HepG2 (cell line): ENCODE results near the gene PCSK5. TPM values are rescaled to one million over a fixed set of nuclear protein-coding genes. Genes with fewer than 3 reads are reported as not detected.

ENCODE experiments used
- ATAC-seq: fragments of 200-7000 bp; cut with Tn5 transposase; 3 replicates; pipeline ENCODE4 v1.9.1; 2020; ENCODE audit warnings: mild to moderate bottlenecking, moderate library complexity
- BruUV-seq: library from RNA; stranded (reverse); fragments of 400-500 nt; replicated peaks from 2 replicates; lab custom pipeline; 2021; lab: Mats Ljungman, UMichigan
- CTCF ChIA-PET: fragments of 300-600 bp; formaldehyde crosslinking; extraction: SDS; loops from one replicate; lab custom pipeline; 2021; ENCODE audit warnings: low total read pairs, inconsistent platforms, low intra/inter-chr PET ratio; lab: Yijun Ruan, JAX
- POLR2A ChIA-PET: fragments of 350-600 bp; sonication (Branson Sonifier 250); formaldehyde crosslinking; loops from one replicate; lab custom pipeline; 2020; ENCODE audit warnings: antibody characterized with exemption, inconsistent platforms; lab: Yijun Ruan, JAX
- DNase-seq: peaks from one replicate; pipeline ENCODE4 v3.0.0-alpha.2; 2015; ENCODE audit warnings: low spot score
- FAIRE-seq: peaks from 3 replicates; lab custom pipeline; 2011; peaks lifted over from hg19 to GRCh38; lab: Jason Lieb, UNC
- H2AFZ ChIP-seq: one replicate; pipeline ENCODE4 v1.6.1; 2011; ENCODE audit warnings: low read length, inconsistent platforms
- H3K27ac ChIP-seq: fragments of 300-600 bp; 3 replicates; pipeline ENCODE4 v1.8.0; 2011; ENCODE audit warnings: mixed run types, mild to moderate bottlenecking, mixed read lengths, low read length, inconsistent platforms; ENCODE audit not compliant: insufficient read depth; ENCODE audit errors: extremely low read length
- H3K27me3 ChIP-seq, 2 experiments: fragments of 200-600 bp in 1 of 2; 2 replicates in 1 of 2; 3 replicates in 1 of 2; pipeline versions ENCODE4 v1.6.0 to v1.8.0; 2011; ENCODE audit warnings: low read length in 2 of 2, mild to moderate bottlenecking in 2 of 2, moderate library complexity in 2 of 2, inconsistent platforms in 1 of 2; ENCODE audit not compliant: insufficient read depth in 2 of 2, control insufficient read depth in 1 of 2
- H3K36me3 ChIP-seq, 2 experiments: fragments of 200-600 bp in 1 of 2; replicated peaks in 1 of 2; 2 replicates in 1 of 2; 3 replicates in 1 of 2; pipeline versions ENCODE4 v1.5.1 to v1.8.0; 2011; ENCODE audit warnings: low read length in 2 of 2, inconsistent platforms in 1 of 2; ENCODE audit not compliant: insufficient read depth in 2 of 2, control insufficient read depth in 1 of 2
- H3K4me1 ChIP-seq: 2 replicates; pipeline ENCODE4 v1.5.1; 2012; ENCODE audit warnings: low read length, inconsistent platforms; ENCODE audit not compliant: insufficient read depth
- H3K4me2 ChIP-seq: 2 replicates; pipeline ENCODE4 v1.6.0; 2011; ENCODE audit warnings: low read depth, low read length, inconsistent platforms
- H3K4me3 ChIP-seq, 3 experiments: fragments of 200-600 bp in 1 of 3; sonication (generic), shearing (Covaris generic) in 1 of 3; replicated peaks in 1 of 3; 2 replicates each; pipeline ENCODE4 v1.5.1; 2011 to 2016; ENCODE audit warnings: low read length in 3 of 3, inconsistent platforms in 2 of 3, low read depth in 2 of 3, mild to moderate bottlenecking in 2 of 3, control low read depth in 1 of 3, mixed read lengths in 1 of 3; ENCODE audit not compliant: insufficient read depth in 1 of 3
- H3K79me2 ChIP-seq: one replicate; pipeline ENCODE4 v1.6.1; 2011; ENCODE audit warnings: low read length, inconsistent platforms; ENCODE audit not compliant: insufficient read depth
- H3K9ac ChIP-seq: 2 replicates; pipeline ENCODE4 v1.6.0; 2011; ENCODE audit warnings: mild to moderate bottlenecking, low read depth, low read length, inconsistent platforms; ENCODE audit not compliant: insufficient read depth
- H3K9me3 ChIP-seq: 2 replicates; pipeline ENCODE4 v1.5.1; 2012; ENCODE audit warnings: mild to moderate bottlenecking, low read length
- H4K20me1 ChIP-seq: 2 replicates; pipeline ENCODE4 v1.6.0; 2011; ENCODE audit warnings: inconsistent platforms, mild to moderate bottlenecking, low read length, moderate library complexity; ENCODE audit not compliant: insufficient read depth
- ERF ChIP-seq: IDR thresholded peaks from 2 replicates; pipeline ENCODE4 v1.6.1; 2018; ENCODE audit warnings: missing biosample characterization, missing genetic modification reagents
- FOXA1 ChIP-seq, 2 experiments: fragments of 450-650 bp in 1 of 2; sonication (generic) in 1 of 2; formaldehyde crosslinking in 1 of 2; IDR thresholded peaks; 2 replicates each; pipeline versions ENCODE4 v1.4.0 to v1.6.1; 2016 to 2020; ENCODE audit warnings: missing genetic modification reagents in 1 of 2
- HOXA5 ChIP-seq: sonication (generic); formaldehyde crosslinking; IDR thresholded peaks from 2 replicates; pipeline ENCODE4 v1.4.0; 2020; ENCODE audit warnings: missing genetic modification reagents
- PRDM15 ChIP-seq: sonication (generic); formaldehyde crosslinking; IDR thresholded peaks from 2 replicates; pipeline ENCODE4 v1.4.0; 2020; ENCODE audit warnings: missing genetic modification reagents
- SALL2 ChIP-seq: sonication (generic); formaldehyde crosslinking; IDR thresholded peaks from 2 replicates; pipeline ENCODE4 v1.8.1; 2023; ENCODE audit warnings: mild to moderate bottlenecking, missing genetic modification reagents, inconsistent platforms
- SRSF4 ChIP-seq: fragments of 200-400 bp; formaldehyde crosslinking; IDR thresholded peaks from one replicate; pipeline ENCODE4 v1.6.1; 2018; ENCODE audit warnings: mild to moderate bottlenecking, low read depth, low read length, moderate library complexity; ENCODE audit not compliant: poor library complexity, severe bottlenecking
- TFE3 ChIP-seq: IDR thresholded peaks from 2 replicates; pipeline ENCODE4 v1.6.1; 2016
- ZBTB49 ChIP-seq: sonication (generic); formaldehyde crosslinking; IDR thresholded peaks from 2 replicates; pipeline ENCODE4 v1.4.0; 2020; ENCODE audit warnings: missing genetic modification reagents, borderline replicate concordance
- ZNF749 ChIP-seq: sonication (generic); formaldehyde crosslinking; IDR thresholded peaks from 2 replicates; pipeline ENCODE4 v1.8.0; 2022; ENCODE audit warnings: mild to moderate bottlenecking, missing genetic modification reagents, moderate library complexity, borderline replicate concordance
- ZSCAN20 ChIP-seq: sonication (generic); formaldehyde crosslinking; IDR thresholded peaks from 2 replicates; pipeline ENCODE4 v1.4.0; 2020; ENCODE audit warnings: missing genetic modification reagents, mild to moderate bottlenecking, borderline replicate concordance
- WGBS: methylation state at CpG from one replicate; pipeline ENCODE4 v1.1.6; 2017; ENCODE audit warnings: low lambda C conversion rate; 5-methylcytosine and 5-hydroxymethylcytosine counted together
- in situ Hi-C: cut with HindIII; loops from 2 replicates; pipeline ENCODE4 v1.10.0; 2017; ENCODE audit warnings: low pct_unique_long_range_greater_than_20kb; ENCODE audit not compliant: extremely low pct_ligation_motif_present
- intact Hi-C: fragments of 100-400 bp; cut with micrococcal nuclease; formaldehyde crosslinking; loops from one replicate; pipeline ENCODE4 v1.10.0; 2022; ENCODE audit not compliant: unreplicated experiment
- polyA plus RNA-seq, 8 experiments: library from polyadenylated mRNA; depleted of rRNA in 3 of 8; stranded (reverse) in 7 of 8; unstranded in 1 of 8; fragments of >200 nt; fragmentation: Illumina TruSeq in 4 of 8; extraction: Trizol in 4 of 8; gene quantifications; 2 replicates each; pipeline versions ENCODE4 v1.2.1 to v1.2.3, GENCODE V29; 2011 to 2016; ENCODE audit warnings: low read depth in 4 of 8, missing spikeins in 1 of 8, mixed read lengths in 1 of 8; ENCODE audit not compliant: insufficient read depth in 1 of 8
- total RNA-seq, 5 experiments: library from RNA; depleted of rRNA; stranded (reverse); fragments of >200 nt; fragmentation: Illumina TruSeq; extraction: Trizol; gene quantifications; 2 replicates each; pipeline ENCODE4 v1.2.3, GENCODE V29; 2016; ENCODE audit warnings: low read depth in 1 of 5
- TF ChIP-seq, protein P1 (sequence below): sonication (generic); IDR thresholded peaks from 2 replicates; pipeline ENCODE4 v1.6.1; 2016; ENCODE audit warnings: low read depth, borderline replicate concordance
- TF ChIP-seq, protein P2 (sequence below): sonication (generic); formaldehyde crosslinking; IDR thresholded peaks from 2 replicates; pipeline ENCODE4 v1.4.0; 2020; ENCODE audit warnings: missing genetic modification reagents

The PCSK5 gene
- total and polyA plus RNA-seq, 2 of the 13 experiments (the other 11 are each of a cell fraction or from before 2014, with no cell fraction given), result 0.55 to 0.66 TPM

DNA sequence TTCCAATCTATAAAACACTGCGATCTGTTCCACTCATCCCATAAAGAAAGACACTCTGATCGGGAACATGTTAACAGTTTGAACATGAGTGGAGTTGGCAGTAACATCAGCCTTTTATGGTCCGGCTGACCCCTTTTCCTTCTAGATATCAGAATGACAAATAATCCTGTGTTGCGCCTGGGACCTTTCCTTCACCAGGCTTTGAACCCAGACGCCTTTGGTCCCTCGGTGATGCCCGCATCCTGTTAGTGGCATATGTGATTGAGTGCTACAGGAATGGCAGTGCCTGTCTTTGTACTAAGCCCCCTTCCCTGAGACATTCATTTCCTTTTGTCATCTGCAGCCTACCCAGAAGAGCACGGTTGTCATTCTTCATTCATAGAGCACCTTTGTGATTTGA lies 209.0 kb downstream of the PCSK5 start (continued):
- TF ChIP-seq ZNF749 (CRISPR knock-in tag) (no peak), ERF (no peak), TFE3 (no peak), SRSF4 (no peak)
- TF ChIP-seq, protein P1, sequence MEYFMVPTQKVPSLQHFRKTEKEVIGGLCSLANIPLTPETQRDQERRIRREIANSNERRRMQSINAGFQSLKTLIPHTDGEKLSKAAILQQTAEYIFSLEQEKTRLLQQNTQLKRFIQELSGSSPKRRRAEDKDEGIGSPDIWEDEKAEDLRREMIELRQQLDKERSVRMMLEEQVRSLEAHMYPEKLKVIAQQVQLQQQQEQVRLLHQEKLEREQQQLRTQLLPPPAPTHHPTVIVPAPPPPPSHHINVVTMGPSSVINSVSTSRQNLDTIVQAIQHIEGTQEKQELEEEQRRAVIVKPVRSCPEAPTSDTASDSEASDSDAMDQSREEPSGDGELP, result no peak
- TF ChIP-seq, protein P2, sequence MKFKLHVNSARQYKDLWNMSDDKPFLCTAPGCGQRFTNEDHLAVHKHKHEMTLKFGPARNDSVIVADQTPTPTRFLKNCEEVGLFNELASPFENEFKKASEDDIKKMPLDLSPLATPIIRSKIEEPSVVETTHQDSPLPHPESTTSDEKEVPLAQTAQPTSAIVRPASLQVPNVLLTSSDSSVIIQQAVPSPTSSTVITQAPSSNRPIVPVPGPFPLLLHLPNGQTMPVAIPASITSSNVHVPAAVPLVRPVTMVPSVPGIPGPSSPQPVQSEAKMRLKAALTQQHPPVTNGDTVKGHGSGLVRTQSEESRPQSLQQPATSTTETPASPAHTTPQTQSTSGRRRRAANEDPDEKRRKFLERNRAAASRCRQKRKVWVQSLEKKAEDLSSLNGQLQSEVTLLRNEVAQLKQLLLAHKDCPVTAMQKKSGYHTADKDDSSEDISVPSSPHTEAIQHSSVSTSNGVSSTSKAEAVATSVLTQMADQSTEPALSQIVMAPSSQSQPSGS, result no peak

- no peak overlapping the region for H3K4me2 ChIP-seq
- H3K79me2 ChIP-seq, result no peaks in the 10 kb centered on the region
- intact Hi-C loops, result no loop called here
- H2AFZ ChIP-seq, result no peak overlapping the region
- no peak overlapping the region for H3K4me3 ChIP-seq
- no peaks in the 10 kb centered on the region for H3K36me3 ChIP-seq
- TF ChIP-seq ZSCAN20 (CRISPR knock-in tag), result no peak
- no peak for TF ChIP-seq ZBTB49 (CRISPR knock-in tag)
- TF ChIP-seq HOXA5 (CRISPR knock-in tag), result no peak
- TF ChIP-seq FOXA1 (IDR thresholded peaks at IDR 0.05), result no peak
- TF ChIP-seq FOXA1 (CRISPR knock-in tag; IDR thresholded peaks at IDR 0.05), result no peak
- TF ChIP-seq PRDM15 (CRISPR knock-in tag), result no peak
- TF ChIP-seq SALL2, result no peak
- no peaks in the 10 kb centered on the region for H3K9me3 ChIP-seq
- no peaks in the 10 kb centered on the region for H3K4me1 ChIP-seq
- ChIA-PET POLR2A (no interaction called here), CTCF (no interaction called here)
- ATAC-seq (no peak), FAIRE-seq (no peak), DNase-seq (no peak)
- in situ Hi-C loops, result no loop called here
- WGBS, result 24% methylated on average over 5 of the region's 5 CpGs
- H3K27ac ChIP-seq, result no peak overlapping the region
- no peak overlapping the region for H3K9ac ChIP-seq
- no TSS peak for BruUV-seq
- H4K20me1 ChIP-seq, result no peaks in the 10 kb centered on the region
- H3K27me3 ChIP-seq, result no peaks in the 10 kb centered on the region
These were observed 210.6 kb downstream of the PCSK5 start for GRCh38 chr9:76101075-76101474.
